H9 (cell line): ENCODE data around the gene CLIP4. TPM values are rescaled to one million over a fixed set of nuclear protein-coding genes. Genes with fewer than 3 reads are reported as not detected.

Experiments
- DNase-seq: peaks from one replicate; pipeline ENCODE4 v3.0.0-alpha.2; 2017
- H2AFZ ChIP-seq: one replicate; pipeline ENCODE4 v1.6.1; 2013; ENCODE audit warnings: mild to moderate bottlenecking, low read length, control low read depth, moderate library complexity
- H2AK5ac ChIP-seq: 2 replicates; pipeline ENCODE4 v1.6.1; 2013; ENCODE audit warnings: low read length, control low read depth, mixed read lengths; ENCODE audit not compliant: insufficient read length
- H2BK120ac ChIP-seq: one replicate; pipeline ENCODE4 v1.6.1; 2013; ENCODE audit warnings: low read depth, mild to moderate bottlenecking, low read length, control low read depth, inconsistent platforms; ENCODE audit not compliant: poor library complexity, severe bottlenecking
- H2BK12ac ChIP-seq: 2 replicates; pipeline ENCODE4 v1.6.1; 2013; ENCODE audit warnings: low read length, control low read depth, mixed read lengths, low read depth; ENCODE audit not compliant: insufficient read length
- H2BK15ac ChIP-seq: 2 replicates; pipeline ENCODE4 v1.6.1; 2013; ENCODE audit warnings: low read depth, low read length, control low read depth
- H2BK20ac ChIP-seq: one replicate; pipeline ENCODE4 v1.6.1; 2013; ENCODE audit warnings: low read depth, mild to moderate bottlenecking, low read length, control low read depth, inconsistent platforms; ENCODE audit not compliant: poor library complexity, severe bottlenecking
- H2BK5ac ChIP-seq: 2 replicates; pipeline ENCODE4 v1.6.1; 2013; ENCODE audit warnings: low read length, control low read depth, mixed read lengths; ENCODE audit not compliant: insufficient read length
- H3K14ac ChIP-seq: 2 replicates; pipeline ENCODE4 v1.6.1; 2013; ENCODE audit warnings: low read length, control low read depth; ENCODE audit not compliant: insufficient read depth
- H3K18ac ChIP-seq: 2 replicates; pipeline ENCODE4 v1.6.1; 2013; ENCODE audit warnings: low read depth, mild to moderate bottlenecking, mixed read lengths, low read length, control low read depth; ENCODE audit not compliant: insufficient read length
- H3K23ac ChIP-seq: 2 replicates; pipeline ENCODE4 v1.6.1; 2013; ENCODE audit warnings: low read length, control low read depth, mixed read lengths, low read depth; ENCODE audit not compliant: insufficient read length
- H3K23me2 ChIP-seq: 2 replicates; pipeline ENCODE4 v1.6.1; 2013; ENCODE audit warnings: low read depth, mild to moderate bottlenecking, mixed read lengths, low read length, control low read depth; ENCODE audit not compliant: insufficient read length, poor library complexity, severe bottlenecking
- H3K27ac ChIP-seq: 2 replicates; pipeline ENCODE4 v1.5.1; 2013; ENCODE audit warnings: low read length, control low read depth, mixed read lengths, low read depth; ENCODE audit not compliant: insufficient read length
- H3K27me3 ChIP-seq: 2 replicates; pipeline ENCODE4 v1.6.1; 2013; ENCODE audit warnings: low read length, control low read depth, inconsistent platforms; ENCODE audit not compliant: insufficient read depth
- H3K4ac ChIP-seq: 2 replicates; pipeline ENCODE4 v1.6.1; 2013; ENCODE audit warnings: low read depth, mild to moderate bottlenecking, control low read depth, inconsistent platforms, low read length, moderate library complexity
- H3K4me1 ChIP-seq: 2 replicates; pipeline ENCODE4 v1.6.1; 2013; ENCODE audit warnings: low read length, control low read depth, inconsistent platforms; ENCODE audit not compliant: insufficient read depth
- H3K4me2 ChIP-seq: 2 replicates; pipeline ENCODE4 v1.6.1; 2013; ENCODE audit warnings: low read length, control low read depth, mixed read lengths; ENCODE audit not compliant: insufficient read length, insufficient read depth
- H3K56ac ChIP-seq: 2 replicates; pipeline ENCODE4 v1.6.1; 2013; ENCODE audit warnings: low read depth, mild to moderate bottlenecking, mixed read lengths, low read length, control low read depth; ENCODE audit not compliant: insufficient read length
- H3K79me1 ChIP-seq: 2 replicates; pipeline ENCODE4 v1.6.1; 2013; ENCODE audit warnings: low read depth, mild to moderate bottlenecking, moderate library complexity, low read length, control low read depth, inconsistent platforms; ENCODE audit not compliant: insufficient read depth, poor library complexity, severe bottlenecking
- H3K79me2 ChIP-seq: 2 replicates; pipeline ENCODE4 v1.6.1; 2013; ENCODE audit warnings: low read length, control low read depth, inconsistent platforms; ENCODE audit not compliant: insufficient read depth
- H3K9ac ChIP-seq: 2 replicates; pipeline ENCODE4 v1.6.1; 2013; ENCODE audit warnings: low read length, control low read depth, mixed read lengths; ENCODE audit not compliant: insufficient read length; ENCODE audit errors: extremely low read depth
- H3K9me3 ChIP-seq: one replicate; pipeline ENCODE4 v1.6.1; 2013; ENCODE audit warnings: low read depth, low read length, inconsistent platforms; ENCODE audit not compliant: control insufficient read depth
- H3T11ph ChIP-seq: one replicate; pipeline ENCODE4 v1.6.1; 2013; ENCODE audit warnings: mild to moderate bottlenecking, low read length, control low read depth, inconsistent platforms
- H4K20me1 ChIP-seq: one replicate; pipeline ENCODE4 v1.6.1; 2013; ENCODE audit not compliant: control insufficient read depth, insufficient read length, insufficient read depth
- H4K5ac ChIP-seq: 2 replicates; pipeline ENCODE4 v1.6.1; 2013; ENCODE audit warnings: low read depth, mild to moderate bottlenecking, mixed read lengths, low read length, control low read depth; ENCODE audit not compliant: insufficient read length
- H4K8ac ChIP-seq: replicated peaks from 2 replicates; pipeline ENCODE4 v1.6.1; 2013; ENCODE audit warnings: low read length, control low read depth, mixed read lengths, low read depth; ENCODE audit not compliant: insufficient read length
- H4K91ac ChIP-seq: 2 replicates; pipeline ENCODE4 v1.6.1; 2013; ENCODE audit warnings: low read depth, mild to moderate bottlenecking, moderate library complexity, mixed read lengths, low read length, control low read depth; ENCODE audit not compliant: insufficient read length
- H3K27ac Mint-ChIP-seq, 3 experiments: 2 replicates in 2 of 3; 3 replicates in 1 of 3; pipeline ENCODE4 v1.8.0; 2020 to 2021; ENCODE audit warnings: mixed read lengths in 3 of 3, mild to moderate bottlenecking in 1 of 3, moderate library complexity in 1 of 3
- H3K27me3 Mint-ChIP-seq: 2 replicates; pipeline ENCODE4 v1.8.0; 2021; ENCODE audit warnings: low read depth, mild to moderate bottlenecking, moderate library complexity, mixed read lengths
- H3K36me3 Mint-ChIP-seq, 3 experiments: 2 replicates in 2 of 3; 3 replicates in 1 of 3; pipeline ENCODE4 v1.8.0; 2020 to 2021; ENCODE audit warnings: low read depth in 3 of 3, mixed read lengths in 3 of 3; ENCODE audit not compliant: insufficient read depth in 1 of 3
- H3K4me1 Mint-ChIP-seq, 2 experiments: 2 replicates each; pipeline ENCODE4 v1.8.0; 2020; ENCODE audit warnings: mixed read lengths in 2 of 2
- H3K4me3 Mint-ChIP-seq, 2 experiments: 2 replicates in 1 of 2; 3 replicates in 1 of 2; pipeline ENCODE4 v1.8.0; 2020 to 2021; ENCODE audit warnings: mild to moderate bottlenecking in 2 of 2, mixed read lengths in 2 of 2, moderate library complexity in 1 of 2
- H3K9me3 Mint-ChIP-seq, 2 experiments: 2 replicates in 1 of 2; 3 replicates in 1 of 2; pipeline ENCODE4 v1.8.0; 2020; ENCODE audit warnings: mild to moderate bottlenecking in 2 of 2, mixed read lengths in 2 of 2, moderate library complexity in 1 of 2
- CTCF ChIP-seq: fragments of 200-600 bp; sonication (generic); conservative IDR thresholded peaks from 3 replicates; pipeline ENCODE4 v1.8.0; 2021; ENCODE audit warnings: antibody characterized with exemption, mild to moderate bottlenecking
- WGBS: extraction: QIAGEN DNeasy Blood & Tissue Kit; methylation state at CpG from one replicate; pipeline ENCODE4 v1.1.7; 2013; ENCODE audit warnings: missing lambda C conversion rate, low lambda C conversion rate, mixed read lengths; ENCODE audit not compliant: insufficient read length; ENCODE audit errors: extremely low coverage; 5-methylcytosine and 5-hydroxymethylcytosine counted together
- total RNA-seq: library from RNA; stranded (reverse); gene quantifications from 2 replicates; pipeline ENCODE4 v1.2.1, GENCODE V29; 2021

CLIP4 gene
- total RNA-seq, 1 experiment from 2014 or later: 0.66 TPM

- no peak overlapping the region for H3K27ac Mint-ChIP-seq
- Histone ChIP-seq H2BK120ac (no peak overlapping the region), H2BK15ac (no peak overlapping the region), H2BK5ac (no peak overlapping the region), H3K56ac (no peak overlapping the region), H4K8ac (no peak overlapping the region), H3K4ac (no peak overlapping the region), H2AFZ (no peak overlapping the region), H2AK5ac (no peak overlapping the region), H3K79me1 (no peaks in the 10 kb centered on the region), H3K4me2 (no peak overlapping the region), H3K14ac (no peak overlapping the region), H3K23ac (no peak overlapping the region), H3K79me2 (no peaks in the 10 kb centered on the region), H4K91ac (no peak overlapping the region), H3K27me3 (no peaks in the 10 kb centered on the region), H2BK20ac (no peak overlapping the region), H3K18ac (no peak overlapping the region), H4K5ac (no peak overlapping the region), H3K9ac (no peak overlapping the region), H3K23me2 (no peaks in the 10 kb centered on the region), H3T11ph (no peak overlapping the region), H3K27ac (no peak overlapping the region), H2BK12ac (no peak overlapping the region), H4K20me1 (no peaks in the 10 kb centered on the region), H3K9me3 (no peaks in the 10 kb centered on the region), H3K4me1 (no peaks in the 10 kb centered on the region)
- H3K4me1 Mint-ChIP-seq: peaks cover 12 to 20% of the 10 kb centered on the region in 2 experiments
- DNase-seq: peak; percentile 17
- H3K9me3 Mint-ChIP-seq: no peaks in the 10 kb centered on the region; a peak in 1 of 5 replicates
- TF ChIP-seq CTCF: no peak
- no peak overlapping the region for H3K4me3 Mint-ChIP-seq
- H3K27me3 Mint-ChIP-seq: no peaks in the 10 kb centered on the region
- no CpG with 5 or more reads among the region's 5 CpGs for WGBS
- H3K36me3 Mint-ChIP-seq: no peaks in the 10 kb centered on the region
Observed at GRCh38 chr2:29202819-29203495, 87.7 kb downstream of the CLIP4 start.
